ENCODE results near the gene TMC7. TPM values are rescaled to one million over a fixed set of nuclear protein-coding genes. Genes with fewer than 3 reads are reported as not detected.

TMC7 gene
- total and polyA plus RNA-seq, 2 of the 13 experiments (the other 11 are each of a cell fraction or from before 2014, with no cell fraction given) = 1.2 to 5.1 TPM

- no peak for TF ChIP-seq HMGXB4 (CRISPR knock-in tag; IDR thresholded peaks at IDR 0.05; ENCODE audit: borderline replicate concordance in 1 of 2, low read depth in 1 of 2)
- TF ChIP-seq NFE2L2 (IDR thresholded peaks at IDR 0.05; ENCODE audit: low read length) = no peak
These were observed 89.6 kb downstream of the TMC7 start (continued) for GRCh38 chr16:19073344-19073743.

- H3K9ac ChIP-seq (ENCODE audit: insufficient read depth, low read depth, low read length) = no peak overlapping the region
- 83% methylated on average over 7 of the region's 7 CpGs for WGBS (ENCODE audit: low lambda C conversion rate)
- H3K9me3 ChIP-seq (ENCODE audit: low read length) = no peaks in the 10 kb centered on the region
- H3K4me1 ChIP-seq (ENCODE audit: insufficient read depth, low read length) = peaks cover 10% of the 10 kb centered on the region
- no peak for FAIRE-seq
- in situ Hi-C loops (cut with HindIII; ENCODE audit: extremely low pct_ligation_motif_present, low pct_unique_long_range_greater_than_20kb) = loop anchor here (5.0 kb wide), 1 partner anchor 92 kb away; the partner anchor contains the start of gene TMC7
- intact Hi-C loops (cut with micrococcal nuclease; ENCODE audit: unreplicated experiment) = no loop called here
- DNase-seq (ENCODE audit: low spot score) = no peak
- no peak overlapping the region for H3K4me2 ChIP-seq (ENCODE audit: low read depth, low read length)
- no peak overlapping the region for H3K4me3 ChIP-seq (replicated peaks in 1 of 3; ENCODE audit: insufficient read depth in 1 of 3, low read depth in 2 of 3, low read length in 3 of 3)
- ATAC-seq = no peak
- H3K79me2 ChIP-seq (ENCODE audit: insufficient read depth, low read length) = peaks cover 3% of the 10 kb centered on the region
- H3K36me3 ChIP-seq (replicated peaks in 1 of 2; ENCODE audit: control insufficient read depth in 1 of 2, insufficient read depth in 2 of 2, low read length in 2 of 2) = peaks cover 25 to 47% of the 10 kb centered on the region in 2 experiments
- ChIA-PET POLR2A (interaction anchor here (1.4 kb wide), 1 partner anchor 35 kb away, joined by 3 read pairs; no protein-coding TSS in a partner anchor), CTCF (ENCODE audit: low intra/inter-chr PET ratio, low total read pairs) (interaction anchor here (6.5 kb wide), 1 partner anchor 92 kb away, joined by 172 read pairs; the partner anchor contains the start of gene TMC7)
- H2AFZ ChIP-seq (ENCODE audit: low read length) = no peak overlapping the region
- H3K27me3 ChIP-seq (ENCODE audit: control insufficient read depth in 1 of 2, insufficient read depth in 2 of 2, low read length in 2 of 2) = no peaks in the 10 kb centered on the region
- BruUV-seq (replicated peaks) = no TSS peak
- no peaks in the 10 kb centered on the region for H4K20me1 ChIP-seq (ENCODE audit: insufficient read depth, low read length)
- no peak overlapping the region for H3K27ac ChIP-seq (ENCODE audit: extremely low read length, insufficient read depth, low read length)
- no peak for TF ChIP-seq JUN (CRISPR knock-in tag; IDR thresholded peaks at IDR 0.05)
- TF ChIP-seq ZMYM2 (CRISPR knock-in tag; IDR thresholded peaks at IDR 0.05) = no peak
- no peak for TF ChIP-seq SNAPC2 (CRISPR knock-in tag; IDR thresholded peaks at IDR 0.05)
- TF ChIP-seq SNAI1 (CRISPR knock-in tag; IDR thresholded peaks at IDR 0.05; ENCODE audit: borderline replicate concordance) = no peak
These were observed 90.1 kb downstream of the TMC7 start for GRCh38 chr16:19073863-19074262.
